Stimulated activated CD4-positive, alpha-beta T cell treated with anti-CD3 and anti-CD28 coated beads, Interleukin-15, amount 100 ng/mL, for 48 hours (primary cell): Measurements from ENCODE around the gene KRTAP5-10.
"Not testable (repeated sequence)": the region's sequence is repeated elsewhere in the genome, so short reads cannot be mapped to it uniquely, and the experiment has no call there.

Experiments
- DNase-seq, 2 donors: peaks; one replicate each; pipeline ENCODE4 v3.0.0-alpha.2; 2020; ENCODE audit warnings: low read depth in 2 of 2

KRTAP5-10 gene

GRCh38 chr11:71611218-71611910 is 46.0 kb downstream of the KRTAP5-10 start:
- not testable (repeated sequence) for DNase-seq

- DNase-seq = not testable (repeated sequence)
Measured at GRCh38 chr11:71613931-71614330, 48.6 kb downstream of the KRTAP5-10 start.

- DNase-seq = not testable (repeated sequence)
Measured at GRCh38 chr11:71614366-71614917, 49.1 kb downstream of the KRTAP5-10 start.

GRCh38 chr11:71615003-71615402 is 49.6 kb downstream of the KRTAP5-10 start:
- not testable (repeated sequence) for DNase-seq
